A549 (cell line): ENCODE measurements around the gene POLR1C. TPM values are rescaled to one million over a fixed set of nuclear protein-coding genes. Genes with fewer than 3 reads are reported as not detected.

ENCODE experiments used
- ATAC-seq, 2 experiments: fragments of 200-7000 bp in 1 of 2; fragments of >200 bp in 1 of 2; cut with Nextera tagmentation in 1 of 2; cut with Tn5 transposase in 1 of 2; 3 replicates each; pipeline versions ENCODE4 v1.8.0 to v1.9.1; 2018 to 2020; ENCODE audit warnings: mild to moderate bottlenecking in 1 of 2, moderate library complexity in 1 of 2
- CTCF ChIA-PET: fragments of 300-600 bp; sonication (Branson Sonifier 250); formaldehyde crosslinking; extraction: SDS; loops from one replicate; lab custom pipeline; 2021; ENCODE audit warnings: antibody characterized with exemption, inconsistent platforms; lab: Yijun Ruan, JAX
- POLR2A ChIA-PET: fragments of 350-600 bp; formaldehyde crosslinking; extraction: SDS; loops from one replicate; lab custom pipeline; 2021; ENCODE audit warnings: antibody characterized with exemption, inconsistent platforms; lab: Yijun Ruan, JAX
- DNase-seq, 2 experiments: peaks; one replicate each; pipeline versions ENCODE4 v3.0.0 to v3.0.0-alpha.2; 2011 to 2016; ENCODE audit warnings: low read depth in 1 of 2, low spot score in 1 of 2
- FAIRE-seq: peaks from 2 replicates; lab custom pipeline; 2011; peaks lifted over from hg19 to GRCh38; lab: Jason Lieb, UNC
- H3K27ac ChIP-seq, 2 experiments: fragments of >200 bp; sonication (Bioruptor Twin); formaldehyde crosslinking; 3 replicates each; pipeline ENCODE4 v1.5.1; 2016 to 2017
- H3K4me1 ChIP-seq: fragments of >200 bp; sonication (Bioruptor Twin); formaldehyde crosslinking; 3 replicates; pipeline ENCODE4 v1.6.1; 2016
- H3K4me2 ChIP-seq: fragments of >200 bp; sonication (Bioruptor Twin); formaldehyde crosslinking; 3 replicates; pipeline ENCODE4 v1.6.1; 2016
- H3K4me3 ChIP-seq: fragments of >200 bp; sonication (Bioruptor Twin); formaldehyde crosslinking; 3 replicates; pipeline ENCODE4 v1.5.1; 2016
- H3K9me3 ChIP-seq: fragments of >200 bp; sonication (Bioruptor Twin); formaldehyde crosslinking; 3 replicates; pipeline ENCODE4 v1.6.1; 2016
- BHLHE40 ChIP-seq: IDR thresholded peaks from 2 replicates; pipeline ENCODE4 v1.6.1; 2012; ENCODE audit warnings: low read depth, low read length, inconsistent platforms
- CBX2 ChIP-seq: fragments of 200-600 bp; sonication (generic); IDR thresholded peaks from 2 replicates; pipeline ENCODE4 v1.6.1; 2016; ENCODE audit warnings: low read depth, mild to moderate bottlenecking, borderline replicate concordance
- CEBPB ChIP-seq, 2 experiments: fragments of >200 bp in 1 of 2; sonication (Bioruptor Twin) in 1 of 2; formaldehyde crosslinking in 1 of 2; IDR thresholded peaks; 2 replicates each; pipeline ENCODE4 v1.6.1; 2012 to 2016
- CHD4 ChIP-seq: fragments of 200-600 bp; sonication (generic); IDR thresholded peaks from 2 replicates; pipeline ENCODE4 v1.6.1; 2016; ENCODE audit warnings: antibody characterized with exemption, mild to moderate bottlenecking, borderline replicate concordance
- EHF ChIP-seq: fragments of 250-450 bp; sonication (Bioruptor Pico); IDR thresholded peaks from 2 replicates; pipeline ENCODE4 v1.5.0; 2020; ENCODE audit warnings: mild to moderate bottlenecking
- EP300 ChIP-seq, 2 experiments: fragments of >200 bp; sonication (Bioruptor Twin); formaldehyde crosslinking; IDR thresholded peaks; 2 replicates in 1 of 2; 3 replicates in 1 of 2; pipeline ENCODE4 v1.6.1; 2016 to 2017
- ESRRA ChIP-seq: fragments of 150-350 bp; IDR thresholded peaks from 2 replicates; pipeline ENCODE4 v1.6.1; 2014; ENCODE audit warnings: mild to moderate bottlenecking, low read length, borderline replicate concordance
- GATA3 ChIP-seq: IDR thresholded peaks from 2 replicates; pipeline ENCODE4 v1.6.1; 2012; ENCODE audit warnings: borderline replicate concordance
- HEYL ChIP-seq: fragments of 250-450 bp; sonication (Bioruptor Pico); IDR thresholded peaks from 2 replicates; pipeline ENCODE4 v1.8.0; 2021; ENCODE audit warnings: mild to moderate bottlenecking, moderate library complexity
- JUN ChIP-seq, 2 experiments: fragments of >200 bp; sonication (Bioruptor Twin); formaldehyde crosslinking; IDR thresholded peaks; 2 replicates in 1 of 2; 3 replicates in 1 of 2; pipeline ENCODE4 v1.6.1; 2016 to 2017
- JUNB ChIP-seq: fragments of >200 bp; sonication (Bioruptor Twin); formaldehyde crosslinking; IDR thresholded peaks from 2 replicates; pipeline ENCODE4 v1.6.1; 2016
- MAZ ChIP-seq: fragments of 150-350 bp; IDR thresholded peaks from 2 replicates; pipeline ENCODE4 v1.6.1; 2014; ENCODE audit warnings: antibody characterized with exemption, low read depth, low read length, borderline replicate concordance
- MYC ChIP-seq: IDR thresholded peaks from 2 replicates; pipeline ENCODE4 v1.6.1; 2012; ENCODE audit warnings: mild to moderate bottlenecking, inconsistent platforms, low read length, improper control_type of control experiment, borderline replicate concordance
- NPAS2 ChIP-seq: fragments of 250-450 bp; sonication (Bioruptor Pico); IDR thresholded peaks from 2 replicates; pipeline ENCODE4 v1.8.0; 2022; ENCODE audit warnings: mild to moderate bottlenecking, moderate library complexity, borderline replicate concordance
- POLR2A ChIP-seq: IDR thresholded peaks from 2 replicates; pipeline ENCODE4 v1.6.1; 2012; ENCODE audit warnings: mild to moderate bottlenecking, low read length
- RARB ChIP-seq: fragments of 250-450 bp; sonication (Bioruptor Pico); IDR thresholded peaks from 2 replicates; pipeline ENCODE4 v1.8.0; 2021; ENCODE audit warnings: mild to moderate bottlenecking, moderate library complexity
- SREBF2 ChIP-seq: fragments of 450-650 bp; IDR thresholded peaks from 2 replicates; pipeline ENCODE4 v1.6.1; 2014; ENCODE audit warnings: mild to moderate bottlenecking, moderate library complexity
- TP53 ChIP-seq: fragments of 250-450 bp; sonication (Bioruptor Pico); IDR thresholded peaks from 2 replicates; pipeline ENCODE4 v1.5.0; 2021; ENCODE audit warnings: mild to moderate bottlenecking, moderate library complexity
- ZNF302 ChIP-seq: fragments of 250-450 bp; sonication (Bioruptor Pico); IDR thresholded peaks from 2 replicates; pipeline ENCODE4 v1.9.0; 2021; ENCODE audit warnings: inconsistent platforms, mild to moderate bottlenecking, moderate library complexity
- WGBS: methylation state at CpG from one replicate; pipeline ENCODE4 v1.1.6; 2017; ENCODE audit errors: missing lambda C conversion rate; 5-methylcytosine and 5-hydroxymethylcytosine counted together
- polyA plus RNA-seq, 4 experiments: library from polyadenylated mRNA; depleted of rRNA in 3 of 4; stranded (reverse); fragments of >200 nt; fragmentation: RNase III in 1 of 4; extraction: RNeasy Plus Mini Kit Qiagen cat#74134 plus additional on column Dnase treatment in 1 of 4; gene quantifications; 2 replicates in 3 of 4; 3 replicates in 1 of 4; pipeline ENCODE4 v1.2.3, GENCODE V29; 2011 to 2017
- TF ChIP-seq, protein P1 (sequence below): fragments of >200 bp; sonication (Bioruptor Twin); formaldehyde crosslinking; IDR thresholded peaks from 3 replicates; pipeline ENCODE4 v1.6.1; 2016
- TF ChIP-seq, protein P2 (sequence below): IDR thresholded peaks from 2 replicates; pipeline ENCODE4 v1.6.1; 2012
- TF ChIP-seq, protein P3 (sequence below): fragments of >200 bp; sonication (Bioruptor Twin); formaldehyde crosslinking; IDR thresholded peaks from 2 replicates; pipeline ENCODE4 v1.6.1; 2016
- TF ChIP-seq, protein P4 (sequence below): fragments of 200-600 bp; sonication (generic); IDR thresholded peaks from 2 replicates; pipeline ENCODE4 v1.6.1; 2016; ENCODE audit warnings: antibody characterized with exemption, mild to moderate bottlenecking, moderate library complexity
- TF ChIP-seq, protein P5 (sequence below): fragments of >200 bp; sonication (Bioruptor Twin); formaldehyde crosslinking; IDR thresholded peaks from 3 replicates; pipeline ENCODE4 v1.5.1; 2016

Gene POLR1C
- polyA plus RNA-seq, 2 of the 4 experiments (the other 2 are of a cell fraction): 48.5 to 63.1 TPM

DNA sequence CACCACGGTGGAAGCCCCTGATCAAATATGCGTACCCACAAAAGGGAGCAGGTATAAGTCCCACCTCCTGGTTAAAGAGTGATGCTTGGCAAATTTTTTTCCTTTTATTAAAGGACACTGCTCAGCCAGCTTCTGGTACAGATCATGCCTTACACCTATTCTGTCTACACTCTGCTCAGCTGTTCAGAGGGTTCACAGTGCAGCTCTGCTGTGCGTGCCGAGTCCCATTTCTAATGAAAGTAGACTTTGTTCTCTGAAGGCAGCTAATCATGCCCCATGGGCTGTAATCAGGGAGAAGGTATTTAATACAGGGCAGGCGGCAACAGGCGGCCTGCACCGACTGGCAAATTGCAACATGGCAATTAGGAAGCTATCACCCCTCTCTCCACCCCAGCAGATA, 23.1 kb upstream of the POLR1C start:
- ATAC-seq: no peak
- POLR2A ChIA-PET: interaction anchor here (2.1 kb wide), 1 partner anchor 23 kb away, joined by 4 read pairs; the partner anchor contains the start of genes POLR1C and YIPF3

DNA sequence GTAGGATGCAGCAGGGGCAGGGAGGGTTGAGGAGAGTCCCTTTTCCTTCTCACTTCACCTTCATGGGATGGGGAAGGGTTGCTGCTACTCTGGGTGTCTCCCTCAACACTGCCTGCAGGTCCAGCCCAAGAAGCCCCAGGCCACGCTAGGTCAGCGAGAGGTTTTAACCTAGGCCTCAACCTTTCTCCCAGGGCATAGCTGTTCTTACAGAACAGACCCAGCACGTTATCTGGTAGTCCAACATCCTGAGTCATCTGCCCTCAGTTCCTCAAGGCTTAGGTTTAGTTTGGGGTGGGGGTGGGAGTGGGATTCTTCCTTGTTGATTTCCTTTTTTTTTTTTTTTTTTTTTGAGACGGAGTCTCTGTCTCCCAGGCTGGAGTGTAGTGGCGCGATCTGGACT, 22.6 kb upstream of the POLR1C start:
- 86% methylated on average over 6 of the region's 6 CpGs for WGBS
- DNase-seq (no peak), FAIRE-seq (no peak), ATAC-seq (no peak)
- ChIA-PET POLR2A (interaction anchor here (0.7 to 2.1 kb wide), 2 partner anchors 10 to 22 kb away, joined by 4 read pairs; partner anchors contain the start of genes POLR1C and YIPF3), CTCF (interaction anchor here (1.1 to 7.1 kb wide), 6 partner anchors 13 to 229 kb away, joined by 3 to 79 read pairs (median 5); partner anchors contain the start of genes DLK2 and LRRC73)
- Histone ChIP-seq H3K4me2 (no peak overlapping the region), H3K4me3 (no peak overlapping the region), H3K9me3 (no peaks in the 10 kb centered on the region)
- TF ChIP-seq GATA3 (no peak), MAZ (no peak), JUNB (no peak), JUN (IDR thresholded peaks at IDR 0.05) (no peak), EHF (CRISPR knock-in tag) (no peak), BHLHE40 (no peak), SREBF2 (no peak), POLR2A (no peak), EP300 (IDR thresholded peaks at IDR 0.05) (no peak), NPAS2 (CRISPR knock-in tag) (no peak), CBX2 (no peak), RARB (CRISPR knock-in tag) (no peak), ESRRA (no peak), HEYL (no peak)
- TF ChIP-seq, protein P1, sequence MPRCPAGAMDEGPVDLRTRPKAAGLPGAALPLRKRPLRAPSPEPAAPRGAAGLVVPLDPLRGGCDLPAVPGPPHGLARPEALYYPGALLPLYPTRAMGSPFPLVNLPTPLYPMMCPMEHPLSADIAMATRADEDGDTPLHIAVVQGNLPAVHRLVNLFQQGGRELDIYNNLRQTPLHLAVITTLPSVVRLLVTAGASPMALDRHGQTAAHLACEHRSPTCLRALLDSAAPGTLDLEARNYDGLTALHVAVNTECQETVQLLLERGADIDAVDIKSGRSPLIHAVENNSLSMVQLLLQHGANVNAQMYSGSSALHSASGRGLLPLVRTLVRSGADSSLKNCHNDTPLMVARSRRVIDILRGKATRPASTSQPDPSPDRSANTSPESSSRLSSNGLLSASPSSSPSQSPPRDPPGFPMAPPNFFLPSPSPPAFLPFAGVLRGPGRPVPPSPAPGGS: no peak
- TF ChIP-seq, protein P2, sequence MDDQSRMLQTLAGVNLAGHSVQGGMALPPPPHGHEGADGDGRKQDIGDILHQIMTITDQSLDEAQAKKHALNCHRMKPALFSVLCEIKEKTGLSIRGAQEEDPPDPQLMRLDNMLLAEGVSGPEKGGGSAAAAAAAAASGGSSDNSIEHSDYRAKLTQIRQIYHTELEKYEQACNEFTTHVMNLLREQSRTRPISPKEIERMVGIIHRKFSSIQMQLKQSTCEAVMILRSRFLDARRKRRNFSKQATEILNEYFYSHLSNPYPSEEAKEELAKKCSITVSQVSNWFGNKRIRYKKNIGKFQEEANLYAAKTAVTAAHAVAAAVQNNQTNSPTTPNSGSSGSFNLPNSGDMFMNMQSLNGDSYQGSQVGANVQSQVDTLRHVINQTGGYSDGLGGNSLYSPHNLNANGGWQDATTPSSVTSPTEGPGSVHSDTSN: no peak
- TF ChIP-seq, all 56 proteins: peak for 0
- H3K4me1 ChIP-seq: peaks cover 16% of the 10 kb centered on the region
- H3K27ac ChIP-seq: no peak overlapping the region

More for the DNA sequence above, 23.1 kb upstream of the POLR1C start:
- DNase-seq: no peak
- Histone ChIP-seq H3K9me3 (no peaks in the 10 kb centered on the region), H3K4me1 (peaks cover 16% of the 10 kb centered on the region), H3K4me2 (no peak overlapping the region), H3K4me3 (no peak overlapping the region), H3K27ac (no peak overlapping the region)
- 91% methylated on average over 7 of the region's 7 CpGs for WGBS
- CTCF ChIA-PET: interaction anchor here (1.1 to 7.1 kb wide), 3 partner anchors 14 to 229 kb away, joined by 3 to 79 read pairs (median 62); partner anchors contain the start of genes DLK2 and LRRC73
- no peak for FAIRE-seq
- no peak for TF ChIP-seq CEBPB (IDR thresholded peaks at IDR 0.05)
- TF ChIP-seq, protein P3, sequence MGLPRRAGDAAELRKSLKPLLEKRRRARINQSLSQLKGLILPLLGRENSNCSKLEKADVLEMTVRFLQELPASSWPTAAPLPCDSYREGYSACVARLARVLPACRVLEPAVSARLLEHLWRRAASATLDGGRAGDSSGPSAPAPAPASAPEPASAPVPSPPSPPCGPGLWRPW: no peak
- TF ChIP-seq, protein P4, sequence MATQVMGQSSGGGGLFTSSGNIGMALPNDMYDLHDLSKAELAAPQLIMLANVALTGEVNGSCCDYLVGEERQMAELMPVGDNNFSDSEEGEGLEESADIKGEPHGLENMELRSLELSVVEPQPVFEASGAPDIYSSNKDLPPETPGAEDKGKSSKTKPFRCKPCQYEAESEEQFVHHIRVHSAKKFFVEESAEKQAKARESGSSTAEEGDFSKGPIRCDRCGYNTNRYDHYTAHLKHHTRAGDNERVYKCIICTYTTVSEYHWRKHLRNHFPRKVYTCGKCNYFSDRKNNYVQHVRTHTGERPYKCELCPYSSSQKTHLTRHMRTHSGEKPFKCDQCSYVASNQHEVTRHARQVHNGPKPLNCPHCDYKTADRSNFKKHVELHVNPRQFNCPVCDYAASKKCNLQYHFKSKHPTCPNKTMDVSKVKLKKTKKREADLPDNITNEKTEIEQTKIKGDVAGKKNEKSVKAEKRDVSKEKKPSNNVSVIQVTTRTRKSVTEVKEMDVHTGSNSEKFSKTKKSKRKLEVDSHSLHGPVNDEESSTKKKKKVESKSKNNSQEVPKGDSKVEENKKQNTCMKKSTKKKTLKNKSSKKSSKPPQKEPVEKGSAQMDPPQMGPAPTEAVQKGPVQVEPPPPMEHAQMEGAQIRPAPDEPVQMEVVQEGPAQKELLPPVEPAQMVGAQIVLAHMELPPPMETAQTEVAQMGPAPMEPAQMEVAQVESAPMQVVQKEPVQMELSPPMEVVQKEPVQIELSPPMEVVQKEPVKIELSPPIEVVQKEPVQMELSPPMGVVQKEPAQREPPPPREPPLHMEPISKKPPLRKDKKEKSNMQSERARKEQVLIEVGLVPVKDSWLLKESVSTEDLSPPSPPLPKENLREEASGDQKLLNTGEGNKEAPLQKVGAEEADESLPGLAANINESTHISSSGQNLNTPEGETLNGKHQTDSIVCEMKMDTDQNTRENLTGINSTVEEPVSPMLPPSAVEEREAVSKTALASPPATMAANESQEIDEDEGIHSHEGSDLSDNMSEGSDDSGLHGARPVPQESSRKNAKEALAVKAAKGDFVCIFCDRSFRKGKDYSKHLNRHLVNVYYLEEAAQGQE: no peak
- no peak for TF ChIP-seq BHLHE40
- TF ChIP-seq, protein P5, sequence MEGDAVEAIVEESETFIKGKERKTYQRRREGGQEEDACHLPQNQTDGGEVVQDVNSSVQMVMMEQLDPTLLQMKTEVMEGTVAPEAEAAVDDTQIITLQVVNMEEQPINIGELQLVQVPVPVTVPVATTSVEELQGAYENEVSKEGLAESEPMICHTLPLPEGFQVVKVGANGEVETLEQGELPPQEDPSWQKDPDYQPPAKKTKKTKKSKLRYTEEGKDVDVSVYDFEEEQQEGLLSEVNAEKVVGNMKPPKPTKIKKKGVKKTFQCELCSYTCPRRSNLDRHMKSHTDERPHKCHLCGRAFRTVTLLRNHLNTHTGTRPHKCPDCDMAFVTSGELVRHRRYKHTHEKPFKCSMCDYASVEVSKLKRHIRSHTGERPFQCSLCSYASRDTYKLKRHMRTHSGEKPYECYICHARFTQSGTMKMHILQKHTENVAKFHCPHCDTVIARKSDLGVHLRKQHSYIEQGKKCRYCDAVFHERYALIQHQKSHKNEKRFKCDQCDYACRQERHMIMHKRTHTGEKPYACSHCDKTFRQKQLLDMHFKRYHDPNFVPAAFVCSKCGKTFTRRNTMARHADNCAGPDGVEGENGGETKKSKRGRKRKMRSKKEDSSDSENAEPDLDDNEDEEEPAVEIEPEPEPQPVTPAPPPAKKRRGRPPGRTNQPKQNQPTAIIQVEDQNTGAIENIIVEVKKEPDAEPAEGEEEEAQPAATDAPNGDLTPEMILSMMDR: no peak
- no peak for TF ChIP-seq SREBF2
- TF ChIP-seq POLR2A: no peak
- no peak for TF ChIP-seq TP53
- no peak for TF ChIP-seq MYC
- no peak for TF ChIP-seq ZNF302 (CRISPR knock-in tag)
- TF ChIP-seq CHD4: no peak
